Measurements from ENCODE around the gene PAQR8.

Gene PAQR8

DNA sequence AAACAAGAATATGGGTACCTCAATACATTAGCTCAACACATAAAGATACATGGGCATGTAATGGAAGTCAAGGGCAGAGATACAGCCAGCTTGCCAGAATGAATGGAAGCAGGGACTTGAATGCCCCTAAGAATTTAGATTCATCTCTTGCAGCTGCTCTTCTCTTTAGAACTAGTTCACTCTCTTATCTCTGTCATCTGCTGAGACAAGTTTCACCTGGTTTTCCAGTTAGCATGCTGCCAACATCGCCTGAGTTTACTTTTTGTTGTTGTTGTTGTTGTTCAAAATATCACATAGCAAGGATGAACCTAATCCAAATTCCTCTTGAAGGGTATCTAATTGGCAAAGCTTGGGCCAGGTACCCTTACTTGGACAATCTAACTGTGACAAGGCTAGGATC, 14.1 kb upstream of the PAQR8 start:
- no peak for DNase-seq (ENCODE audit: low read depth in 2 of 2)

DNA sequence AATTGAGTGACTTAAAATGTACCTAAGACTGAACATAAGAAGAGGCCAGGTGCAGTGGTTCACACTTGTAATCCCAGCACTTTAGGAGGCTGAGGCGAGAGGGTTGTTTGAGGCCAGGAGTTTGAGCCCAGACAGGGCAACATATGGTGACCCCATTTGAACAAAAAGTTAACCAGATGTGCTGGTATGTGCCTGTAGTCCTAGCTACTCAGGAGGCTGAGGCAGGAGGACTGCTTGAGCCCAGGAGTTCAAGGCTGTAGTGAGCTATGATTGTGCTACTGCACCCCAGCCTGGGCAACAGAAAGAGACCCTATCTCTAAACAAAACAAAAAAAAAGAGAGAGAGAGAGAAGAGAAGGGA, 10.1 kb upstream of the PAQR8 start:
- DNase-seq (ENCODE audit: low read depth in 2 of 2), result no peak

DNA sequence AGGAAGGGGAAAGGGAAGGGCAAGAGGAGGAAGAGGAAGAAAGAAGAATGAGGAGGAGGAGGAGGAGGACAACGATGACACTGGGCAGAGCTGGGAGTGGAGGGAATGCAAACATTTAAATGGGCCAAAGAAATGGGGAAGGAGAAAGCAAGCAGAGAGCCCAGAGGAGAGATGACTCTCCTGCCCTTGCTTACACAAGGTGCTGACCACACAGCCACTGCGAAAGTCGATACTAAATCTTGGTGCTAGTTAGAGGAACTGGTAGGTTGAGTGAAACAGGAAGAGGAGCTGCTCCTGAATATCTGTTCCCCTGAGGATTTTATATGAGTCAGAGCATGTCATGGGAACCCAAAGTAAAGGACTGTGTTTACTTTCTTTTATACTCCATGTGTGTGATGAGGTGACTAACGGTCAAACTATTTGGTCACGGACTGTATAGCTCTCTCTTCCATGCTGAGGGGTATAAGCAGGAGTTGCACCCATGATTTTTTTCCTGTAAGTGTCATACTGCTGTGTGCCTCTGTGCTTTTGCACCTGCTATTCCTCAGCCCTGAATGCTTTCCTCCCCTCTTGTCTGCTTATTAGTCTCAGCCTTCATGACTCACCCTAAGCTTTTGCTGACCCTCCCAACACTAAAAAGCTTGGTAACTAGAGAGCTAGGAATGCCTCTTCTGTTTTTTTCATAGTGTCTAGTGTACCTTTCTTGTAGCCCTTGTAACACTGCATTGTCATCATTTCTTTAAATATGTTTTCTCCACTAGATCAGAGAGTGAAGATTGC, 9.5 kb upstream of the PAQR8 start:
- DNase-seq (ENCODE audit: low read depth in 2 of 2), result no peak

DNA sequence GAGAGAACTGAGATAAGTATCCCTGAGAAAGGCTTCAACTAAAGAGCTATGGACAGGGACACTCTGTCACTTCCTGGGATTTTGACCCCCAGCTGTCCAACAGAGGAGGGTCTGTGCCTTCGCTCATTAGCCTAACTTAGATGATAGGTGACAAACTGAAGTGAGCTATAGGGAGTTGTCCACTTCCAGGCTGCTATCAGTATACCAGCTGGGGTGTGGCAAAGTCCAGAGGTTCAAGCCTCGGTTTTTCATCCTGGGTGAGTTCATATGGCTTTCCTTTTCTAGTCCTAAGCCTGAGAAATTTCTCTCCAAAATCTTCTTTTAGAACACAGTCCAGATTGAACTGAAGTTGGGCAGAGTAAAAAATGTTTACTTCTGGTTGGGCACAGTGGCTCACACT, 5.9 kb upstream of the PAQR8 start:
- DNase-seq (ENCODE audit: low read depth in 2 of 2), result no peak

DNA sequence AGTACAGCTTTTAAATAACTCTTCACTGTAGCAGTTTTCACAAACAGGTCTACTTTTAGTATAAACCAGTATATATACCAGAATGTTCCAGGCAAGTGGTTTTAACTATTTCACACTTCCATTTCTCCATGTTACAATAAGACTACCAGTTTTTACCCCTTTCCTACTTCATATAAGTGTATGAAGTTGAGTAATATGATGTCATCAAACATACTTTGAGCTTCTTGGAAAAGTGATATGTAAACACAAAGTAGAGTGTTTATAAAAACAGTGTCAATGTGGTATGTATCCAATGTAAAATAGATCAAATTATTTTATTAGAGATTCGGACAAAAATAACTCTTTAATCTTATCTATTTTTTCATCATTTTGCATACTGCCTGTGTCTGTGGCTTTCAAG, 2.5 kb upstream of the PAQR8 start:
- no peak for DNase-seq (ENCODE audit: low read depth in 2 of 2)

DNA sequence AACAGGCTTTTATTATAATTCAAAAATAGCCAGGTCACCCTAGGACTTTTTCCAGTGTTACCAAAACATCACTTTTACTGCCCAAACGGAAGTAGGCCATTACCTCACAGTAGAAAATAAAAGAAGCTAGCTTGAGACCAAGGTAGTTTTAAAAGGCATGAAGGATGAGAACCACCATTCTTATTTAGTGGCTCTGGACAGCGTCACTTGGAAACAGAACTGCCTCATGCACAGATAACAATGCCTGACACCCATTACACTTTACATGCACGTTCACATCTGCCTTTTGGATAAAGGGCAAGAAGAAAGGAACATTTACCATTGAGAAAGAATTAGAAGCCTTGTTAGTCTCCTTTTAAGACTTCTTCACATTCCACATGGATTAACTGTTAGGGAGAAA, 1.9 kb upstream of the PAQR8 start:
- no peak for DNase-seq (ENCODE audit: low read depth in 2 of 2)

DNA sequence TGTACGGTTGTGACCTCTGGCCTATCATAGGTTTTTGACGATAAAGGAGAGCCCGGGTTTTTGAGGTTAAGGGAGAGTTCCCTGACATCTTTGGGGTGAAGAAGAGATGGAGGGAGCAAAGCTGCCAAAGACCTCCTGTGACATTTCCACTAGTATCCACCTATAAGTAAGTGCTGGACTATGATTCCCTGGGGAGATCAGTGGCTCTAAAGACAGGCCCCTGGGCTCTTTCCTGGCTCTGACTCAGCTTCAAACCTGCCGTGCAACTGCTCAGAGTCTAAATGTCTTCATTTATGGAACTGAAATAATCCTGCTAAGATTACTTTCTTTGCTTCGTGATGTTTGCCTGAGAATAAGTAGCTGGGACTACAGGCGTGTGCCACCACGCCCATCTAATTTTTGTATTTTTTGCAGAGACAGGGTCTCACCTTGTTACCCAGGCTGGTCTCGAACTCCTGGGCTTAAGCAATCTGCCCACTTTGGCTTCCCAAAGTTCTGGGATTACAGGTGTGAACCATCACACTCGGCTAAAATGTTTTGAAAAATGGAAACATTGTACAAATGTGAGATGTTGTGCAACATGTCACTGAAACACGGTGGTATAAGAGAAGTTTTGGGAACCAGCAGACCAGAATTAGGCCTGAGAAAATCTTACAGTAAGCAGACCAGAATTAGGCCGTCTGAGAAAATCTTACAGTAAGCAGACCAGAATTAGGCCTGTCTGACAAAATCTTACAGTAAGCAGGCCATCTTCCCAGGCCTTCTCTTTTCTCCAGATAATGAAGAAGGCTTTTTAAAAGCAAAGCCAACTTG, 1.1 kb upstream of the PAQR8 start:
- no peak for DNase-seq (ENCODE audit: low read depth in 2 of 2)

DNA sequence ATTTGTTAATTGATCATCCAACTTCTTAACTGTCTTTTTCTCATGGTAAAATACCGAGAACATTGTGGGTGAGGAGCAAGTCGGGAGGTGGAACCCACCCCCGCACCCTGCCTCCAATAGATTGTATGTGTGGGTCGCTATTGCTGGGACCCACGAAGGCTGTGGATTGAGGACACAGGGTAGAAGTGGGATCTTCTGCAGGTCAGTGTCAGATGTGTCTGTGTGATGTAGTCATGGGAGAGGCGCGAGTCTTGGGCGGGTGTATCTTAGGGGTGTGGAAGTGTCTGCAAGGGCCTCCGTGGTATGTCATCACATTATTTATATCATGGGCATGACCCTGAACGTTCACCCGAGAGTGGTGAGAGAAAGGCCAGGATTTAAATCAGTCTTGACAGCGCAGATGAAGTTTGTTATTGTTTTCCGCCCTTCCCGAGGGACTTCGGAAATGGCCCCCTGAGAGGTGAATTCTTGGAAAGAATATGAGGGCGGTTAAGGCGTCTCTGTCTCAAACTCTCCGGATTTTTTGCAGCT, 472 bp upstream of the PAQR8 start:
- no peak for DNase-seq (ENCODE audit: low read depth in 2 of 2)

DNA sequence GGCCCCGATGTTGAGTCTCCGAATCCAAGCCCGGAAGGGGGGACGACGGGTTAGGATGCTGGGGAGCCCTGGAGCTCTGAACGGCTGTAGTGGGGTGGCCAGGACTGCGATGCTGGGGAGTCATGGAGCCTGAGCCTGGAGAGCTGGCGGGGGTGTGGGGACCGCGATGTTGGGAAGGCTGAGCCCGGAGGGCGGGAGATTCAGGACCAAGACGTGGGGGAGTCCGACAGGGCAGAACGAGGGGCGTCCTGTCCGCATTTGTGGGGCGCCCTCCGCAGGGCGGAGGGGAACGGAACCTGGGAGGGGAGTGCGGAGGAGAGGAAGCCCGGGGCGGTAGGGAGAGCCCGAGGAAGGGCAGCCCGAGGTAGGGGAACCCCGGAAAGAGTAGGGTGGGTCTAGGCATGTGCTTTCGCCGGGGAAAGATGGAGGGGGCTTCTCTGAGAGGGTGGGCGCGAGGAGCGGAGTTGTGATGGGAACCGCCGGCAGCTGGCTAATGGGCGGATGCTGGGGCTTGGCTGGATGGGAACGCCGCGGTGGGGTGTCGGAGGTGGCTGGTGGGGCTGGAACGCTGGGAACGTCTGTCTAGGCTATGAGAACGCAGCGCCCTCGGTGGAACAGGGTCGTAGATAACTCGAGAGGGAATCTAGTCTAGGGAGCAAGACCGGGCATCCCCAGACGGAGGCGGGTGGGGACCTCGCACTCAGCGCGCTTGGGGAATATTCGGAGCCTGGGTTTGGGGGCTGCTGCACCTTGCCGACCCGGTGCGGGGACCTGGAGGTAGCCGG, 684 bp downstream of the PAQR8 start:
- peak; percentile 20 to 25 for DNase-seq (ENCODE audit: low read depth in 2 of 2)

DNA sequence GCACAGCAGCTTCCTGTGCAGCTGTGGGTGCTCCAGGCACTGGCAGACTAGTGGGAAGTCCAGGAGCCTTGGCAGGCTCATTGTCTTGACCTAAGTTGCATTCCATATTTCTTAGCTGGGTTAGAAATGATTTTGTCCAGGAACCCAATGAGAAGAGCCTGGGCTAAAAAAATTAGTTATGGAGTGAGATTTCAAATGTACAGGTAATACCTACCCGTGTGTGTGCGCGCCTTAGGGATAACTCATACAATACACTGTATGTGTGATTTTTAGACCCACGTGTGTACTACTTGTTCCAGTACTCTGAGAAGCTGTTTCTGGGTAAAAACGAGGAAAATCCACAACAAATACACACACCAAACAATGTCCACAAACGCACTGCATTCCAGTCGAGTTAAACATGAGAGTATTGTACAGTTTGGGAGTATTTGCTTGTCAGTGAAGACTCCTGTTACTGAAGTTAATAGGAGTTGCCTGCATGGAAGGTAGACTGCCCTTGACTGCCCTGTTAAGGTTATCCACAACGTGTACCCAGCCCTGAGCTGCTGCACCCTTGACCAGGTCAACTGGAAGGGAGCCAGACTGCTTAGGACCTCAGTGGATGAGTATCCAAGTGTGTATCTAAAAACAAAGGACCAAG, 1.4 kb downstream of the PAQR8 start:
- DNase-seq (ENCODE audit: low read depth in 2 of 2), result no peak

DNA sequence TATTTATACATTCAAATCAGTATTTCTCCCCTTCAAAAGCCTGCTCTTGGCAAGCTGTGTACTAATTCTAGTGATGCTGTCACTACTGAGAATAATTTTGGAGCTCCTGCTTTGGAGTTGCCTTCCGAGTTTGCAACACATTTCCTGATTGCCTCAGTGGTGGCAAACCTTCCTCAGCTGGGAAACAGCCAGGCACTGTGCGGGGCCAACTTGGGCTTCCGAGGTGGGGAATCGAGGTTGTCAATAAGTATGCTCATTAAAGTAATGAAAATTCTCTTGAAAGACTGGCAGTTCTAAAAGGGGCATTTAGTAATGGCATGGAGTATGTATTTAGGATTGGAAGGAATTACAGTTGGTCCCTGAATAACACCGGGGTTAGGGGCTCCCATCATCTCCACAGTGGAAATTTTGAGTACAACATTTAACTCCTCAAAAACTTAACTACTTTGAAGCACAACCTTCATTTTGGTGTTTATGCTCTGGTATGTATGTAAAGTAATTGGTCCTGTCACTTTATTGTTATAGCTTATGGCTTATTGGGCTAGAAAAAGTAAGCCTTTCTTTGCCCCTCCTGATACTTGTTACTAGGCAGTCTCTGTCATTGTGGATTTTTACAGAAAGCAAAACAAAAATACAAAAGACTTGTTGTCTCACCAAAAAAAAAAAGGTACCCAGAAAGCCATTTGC, 2.7 kb downstream of the PAQR8 start:
- no peak for DNase-seq (ENCODE audit: low read depth in 2 of 2)

DNA sequence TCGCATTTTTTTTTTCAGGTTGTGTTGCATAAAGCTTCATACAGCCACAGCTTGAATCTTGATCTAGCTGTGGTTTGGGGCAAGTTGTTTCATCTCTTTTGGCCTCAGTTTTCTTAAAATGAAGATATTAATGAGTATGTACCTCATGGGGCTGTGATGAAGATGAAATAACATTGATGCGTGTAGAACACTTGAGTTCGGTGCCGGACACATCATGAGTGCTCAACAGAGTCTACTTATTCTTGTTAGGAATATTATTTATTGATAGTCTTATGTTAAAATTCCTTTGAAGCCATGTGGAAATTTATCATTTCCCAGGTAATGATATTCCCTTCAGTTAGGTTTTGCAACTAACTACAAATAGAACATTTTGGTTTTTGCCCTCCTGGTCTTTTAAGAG, 3.4 kb downstream of the PAQR8 start:
- DNase-seq (ENCODE audit: low read depth in 2 of 2), result no peak

DNA sequence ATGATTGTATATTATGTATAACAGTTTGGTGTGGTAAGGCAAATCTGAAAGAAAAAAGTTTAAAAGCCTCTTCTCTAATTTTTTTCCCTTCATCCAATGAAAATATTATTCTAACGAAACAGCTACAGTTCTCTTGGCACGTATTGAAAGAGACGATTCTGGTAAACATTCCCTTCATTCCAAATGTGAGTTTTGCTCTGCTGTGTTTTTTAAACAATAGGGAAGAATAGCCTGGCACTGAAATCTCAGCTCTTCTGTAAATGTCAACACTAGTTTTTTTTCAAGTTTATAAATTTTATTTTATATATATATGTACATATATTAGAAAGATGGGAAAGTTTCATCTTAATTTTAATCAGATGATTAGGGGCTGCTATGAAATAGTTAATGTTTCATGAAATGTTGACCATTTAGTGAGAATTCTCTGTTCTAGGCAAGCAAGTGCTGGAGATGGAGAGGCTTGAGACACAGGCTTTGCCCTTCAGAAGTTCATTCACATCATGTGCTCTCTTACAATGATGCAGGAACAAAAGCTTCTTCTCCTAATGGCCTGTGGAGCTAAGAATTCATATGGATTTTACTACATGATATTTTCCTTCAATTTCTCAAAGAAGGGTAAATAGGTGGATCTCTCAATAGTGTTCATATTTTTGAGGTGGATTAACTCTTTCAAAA, 4.1 kb downstream of the PAQR8 start:
- no peak for DNase-seq (ENCODE audit: low read depth in 2 of 2)

DNA sequence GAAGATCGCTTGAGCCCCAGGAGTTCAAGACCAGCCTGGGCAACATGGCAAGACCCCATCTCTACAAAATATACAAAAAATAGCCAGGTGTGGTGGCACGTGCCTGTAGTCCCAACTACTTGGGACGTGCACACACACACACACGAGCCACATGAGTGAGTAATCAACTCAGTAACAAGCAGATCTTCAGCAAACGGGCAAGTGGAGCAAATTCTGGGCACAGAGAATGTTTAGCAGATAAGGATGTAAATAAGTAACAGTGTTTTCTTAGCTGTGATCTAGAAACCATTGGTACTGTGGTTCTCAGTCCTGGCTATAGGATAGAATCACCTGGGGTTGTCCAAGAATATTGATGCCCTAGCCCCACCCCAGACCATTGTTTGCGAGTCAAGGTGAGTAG, 6.1 kb downstream of the PAQR8 start:
- no peak for DNase-seq (ENCODE audit: low read depth in 2 of 2)

DNA sequence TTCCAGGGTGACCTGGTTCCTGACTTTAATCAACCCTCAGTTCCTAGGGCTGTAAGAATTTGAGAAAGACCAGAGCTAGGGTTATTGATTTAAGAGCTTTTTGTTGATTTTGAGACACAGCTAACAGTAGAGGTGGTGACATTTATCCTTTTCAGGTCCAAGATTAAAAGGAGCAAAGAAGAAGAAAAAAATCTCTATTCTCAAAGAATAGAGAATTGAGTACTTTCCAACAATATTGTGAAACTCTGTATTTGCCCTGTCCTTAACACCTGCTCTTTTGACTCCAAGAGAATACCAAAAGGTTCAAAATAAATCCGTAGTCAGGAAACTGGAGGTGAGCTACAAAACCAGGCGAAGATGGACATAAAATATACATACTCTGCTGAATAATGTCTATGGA, 7.3 kb downstream of the PAQR8 start:
- no peak for DNase-seq (ENCODE audit: low read depth in 2 of 2)

DNA sequence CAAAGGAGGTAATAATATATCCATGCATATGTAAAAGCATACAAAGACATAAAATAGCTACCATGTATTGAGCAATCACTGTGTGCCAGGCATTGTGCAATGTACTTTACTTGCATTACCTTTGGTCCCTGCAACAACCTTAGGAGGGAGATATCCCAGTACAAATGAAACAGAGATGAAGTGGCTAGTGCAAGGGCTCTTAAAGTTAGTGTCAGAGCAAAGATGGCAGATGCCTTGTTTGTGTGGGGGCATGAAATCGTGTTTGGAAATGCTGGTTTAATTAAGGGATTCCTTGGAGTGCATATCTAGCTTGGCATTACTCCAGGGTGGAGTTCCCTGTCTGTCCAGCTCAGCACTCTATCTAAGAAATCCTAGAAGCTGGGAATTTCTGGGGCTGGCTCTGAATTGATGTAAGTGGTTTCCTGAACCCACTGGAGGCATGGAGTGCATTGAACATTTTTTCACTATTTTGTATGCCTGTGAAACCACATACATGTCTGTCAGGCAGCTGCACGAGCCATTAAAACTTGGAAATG, 9.8 kb downstream of the PAQR8 start:
- no peak for DNase-seq (ENCODE audit: low read depth in 2 of 2)

DNA sequence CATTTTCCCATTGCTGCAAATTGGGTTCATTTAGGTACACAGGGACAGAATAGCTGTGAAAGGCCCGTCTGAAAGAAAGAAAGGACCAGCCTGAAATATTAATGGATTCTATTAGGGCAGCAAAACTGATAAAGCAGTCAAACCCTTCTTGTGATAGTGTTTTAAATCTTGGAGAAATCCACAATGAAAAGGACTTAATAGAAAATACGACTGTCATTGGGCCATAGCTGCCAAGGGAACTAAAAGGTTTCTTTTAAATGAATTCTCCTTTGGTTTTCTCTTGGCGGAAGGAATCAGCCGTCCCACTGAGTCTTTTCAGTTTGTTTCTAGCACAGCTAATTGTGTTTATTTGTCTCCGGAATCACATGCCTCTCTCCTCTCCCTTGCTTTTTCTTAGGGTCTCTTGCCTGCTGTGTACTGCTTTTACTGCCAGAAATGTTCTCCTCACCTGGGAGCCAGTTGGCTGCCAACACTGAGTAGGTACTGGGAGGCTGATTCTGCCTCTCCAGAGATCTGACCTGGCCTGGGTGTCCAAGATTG, 11.3 kb downstream of the PAQR8 start:
- DNase-seq (ENCODE audit: low read depth in 2 of 2), result no peak

DNA sequence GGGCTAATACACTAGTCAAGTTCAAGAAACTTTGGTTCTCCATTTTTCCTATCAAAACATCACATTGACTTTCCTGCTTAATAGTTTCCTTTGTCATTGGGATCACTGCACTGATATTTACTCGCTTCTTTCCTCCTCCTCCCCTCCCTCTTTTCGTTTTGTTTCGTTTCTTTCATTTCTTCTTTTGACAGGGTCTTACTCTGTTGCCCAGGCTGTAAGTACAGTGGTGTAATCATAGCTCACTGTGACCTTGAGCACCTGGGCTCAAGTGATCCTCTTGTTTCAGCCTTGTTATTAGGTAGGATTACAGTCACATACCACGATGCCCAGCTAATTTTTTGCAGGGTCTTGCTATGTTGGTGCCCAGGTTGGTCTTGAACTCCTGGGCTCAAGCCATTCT, 12.3 kb downstream of the PAQR8 start:
- no peak for DNase-seq (ENCODE audit: low read depth in 2 of 2)

DNA sequence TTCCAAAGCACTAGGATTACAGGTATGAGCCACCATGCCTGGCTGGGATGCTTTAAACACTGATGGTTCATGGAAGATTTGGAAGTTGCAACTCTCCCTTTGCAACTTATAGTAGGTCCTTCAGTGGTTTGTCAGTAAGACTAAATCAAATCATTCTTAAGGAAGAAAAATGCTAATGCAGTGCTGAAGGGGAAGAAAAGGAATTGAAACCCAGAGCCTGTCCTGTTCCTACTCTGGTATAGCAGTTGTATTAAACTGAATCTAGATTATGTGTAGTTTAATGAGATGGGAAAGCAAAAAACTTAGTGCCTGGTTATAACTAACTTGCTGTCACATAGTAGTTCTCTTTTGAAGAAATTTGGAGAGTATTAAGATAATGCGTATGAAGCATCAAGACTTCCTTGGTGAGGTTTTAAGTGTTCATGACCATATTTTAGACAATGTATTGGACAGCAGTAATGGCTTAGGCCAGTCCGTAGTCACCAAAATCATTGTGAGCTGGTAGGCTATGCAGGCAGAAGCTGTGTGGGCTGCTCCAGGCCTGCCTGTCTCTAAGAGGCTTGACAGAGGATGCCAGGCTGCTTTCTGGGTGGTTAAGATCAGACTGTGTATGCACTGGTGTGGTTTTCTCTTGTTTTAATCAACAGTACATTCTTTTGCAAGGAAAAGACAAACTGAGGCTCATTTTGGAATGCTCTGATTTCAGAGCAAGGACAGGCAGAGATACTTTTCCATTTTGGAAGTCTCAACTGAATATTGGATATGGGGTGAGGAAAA, 14.0 kb downstream of the PAQR8 start:
- DNase-seq (ENCODE audit: low read depth in 2 of 2), result no peak
